HG02623 (cell line): Measurements from ENCODE around the gene KISS1R.

Source experiments
- ATAC-seq: cut with Tn5 transposase; IDR thresholded peaks from one replicate; pipeline ENCODE4 v1.9.1; 2021; ENCODE audit warnings: moderate library complexity; ENCODE audit not compliant: unreplicated experiment

The KISS1R gene

GRCh38 chr19:934865-935479 is 17.8 kb downstream of the KISS1R start:
- ATAC-seq: no peak

- no peak for ATAC-seq
Observed at GRCh38 chr19:936175-936546, 19.0 kb downstream of the KISS1R start.

- ATAC-seq: no peak
Observed at GRCh38 chr19:937259-937694, 20.1 kb downstream of the KISS1R start.

- no peak for ATAC-seq
Observed at GRCh38 chr19:938233-938923, 21.2 kb downstream of the KISS1R start.

GRCh38 chr19:939439-939838 is 22.3 kb downstream of the KISS1R start:
- no peak for ATAC-seq

- ATAC-seq: no peak
Observed at GRCh38 chr19:939922-940321, 22.8 kb downstream of the KISS1R start.

GRCh38 chr19:940591-941291 is 23.6 kb downstream of the KISS1R start:
- no peak for ATAC-seq

- ATAC-seq: no peak
Observed at GRCh38 chr19:941292-942132, 24.4 kb downstream of the KISS1R start.

GRCh38 chr19:942133-942645 is 25.1 kb downstream of the KISS1R start:
- ATAC-seq: no peak

GRCh38 chr19:943551-944170 is 26.5 kb downstream of the KISS1R start:
- no peak for ATAC-seq

- no peak for ATAC-seq
Observed at GRCh38 chr19:944171-944567, 27.0 kb downstream of the KISS1R start.

GRCh38 chr19:944663-945241 is 27.6 kb downstream of the KISS1R start:
- ATAC-seq: no peak

GRCh38 chr19:945401-946252 is 28.5 kb downstream of the KISS1R start:
- ATAC-seq: no peak

GRCh38 chr19:947090-947706 is 30.1 kb downstream of the KISS1R start:
- ATAC-seq: peak; percentile 12

GRCh38 chr19:947707-948539 is 30.8 kb downstream of the KISS1R start:
- peak; percentile 65 for ATAC-seq

GRCh38 chr19:948842-949496 is 31.8 kb downstream of the KISS1R start:
- ATAC-seq: no peak

- ATAC-seq: no peak
Observed at GRCh38 chr19:950352-951066, 33.4 kb downstream of the KISS1R start.
